Naive thymus-derived CD4-positive, alpha-beta T cell (primary cell): ENCODE results near the gene ASB7. TPM values are rescaled to one million over a fixed set of nuclear protein-coding genes. Genes with fewer than 3 reads are reported as not detected.
A peak's percentile ranks its signal among the peaks of the same experiment; 100 is the strongest.

Experiments used
- ATAC-seq: fragments of 150-1000 bp; cut with Tn5 transposase; 2 replicates; pipeline ENCODE4 v1.10.0; 2021; ENCODE audit warnings: mild to moderate bottlenecking, moderate library complexity
- CTCF ChIA-PET: fragments of 350-600 bp; sonication (Branson Sonifier 250); formaldehyde crosslinking; loops from one replicate; lab custom pipeline; 2021; ENCODE audit warnings: antibody characterized with exemption; lab: Charles Lee
- POLR2A ChIA-PET: fragments of 350-600 bp; sonication (Branson Sonifier 250); formaldehyde crosslinking; loops from one replicate; lab custom pipeline; 2021; ENCODE audit warnings: antibody characterized with exemption, inconsistent platforms; lab: Charles Lee
- DNase-seq, 9 donors: peaks; one replicate each; pipeline versions ENCODE4 v3.0.0 to v3.0.0-alpha.2; 2020 to 2022; ENCODE audit warnings: mixed read lengths in 1 of 9
- H3K27ac ChIP-seq: one replicate; pipeline ENCODE4 v1.7.0; 2013; ENCODE audit warnings: mild to moderate bottlenecking, low read depth, low read length, moderate library complexity
- H3K27me3 ChIP-seq, 2 donors: one replicate each; pipeline ENCODE4 v1.7.0; 2013; ENCODE audit warnings: low read length in 2 of 2, mild to moderate bottlenecking in 2 of 2, moderate library complexity in 2 of 2; ENCODE audit not compliant: control insufficient read depth in 2 of 2, insufficient read depth in 2 of 2
- H3K36me3 ChIP-seq, 3 experiments: 1 replicate in 2 of 3; 2 replicates in 1 of 3; pipeline ENCODE4 v1.7.0; 2013; ENCODE audit warnings: low read length in 3 of 3, mild to moderate bottlenecking in 3 of 3, moderate library complexity in 1 of 3; ENCODE audit not compliant: insufficient read depth in 3 of 3, control insufficient read depth in 2 of 3
- H3K4me1 ChIP-seq, 2 donors: one replicate each; pipeline ENCODE4 v1.7.0; 2013; ENCODE audit warnings: low read length in 2 of 2, mild to moderate bottlenecking in 2 of 2, moderate library complexity in 1 of 2; ENCODE audit not compliant: control insufficient read depth in 2 of 2, insufficient read depth in 2 of 2
- H3K4me3 ChIP-seq: 2 replicates; pipeline ENCODE4 v1.7.0; 2013; ENCODE audit warnings: mild to moderate bottlenecking, low read length
- H3K9me3 ChIP-seq, 3 experiments: 1 replicate in 2 of 3; 2 replicates in 1 of 3; pipeline ENCODE4 v1.7.0; 2013; ENCODE audit warnings: low read length in 3 of 3; ENCODE audit not compliant: control insufficient read depth in 2 of 3
- H3K27ac Mint-ChIP-seq, 9 donors: one replicate each; pipeline ENCODE4 v1.8.0; 2020 to 2022; ENCODE audit warnings: mixed read lengths in 9 of 9, mild to moderate bottlenecking in 8 of 9, moderate library complexity in 5 of 9, inconsistent platforms in 2 of 9
- H3K27me3 Mint-ChIP-seq, 5 donors: one replicate each; pipeline ENCODE4 v1.8.0; 2021 to 2022; ENCODE audit warnings: mixed read lengths in 5 of 5, mild to moderate bottlenecking in 1 of 5
- H3K36me3 Mint-ChIP-seq, 5 donors: one replicate each; pipeline ENCODE4 v1.8.0; 2020 to 2022; ENCODE audit warnings: mixed read lengths in 5 of 5, mild to moderate bottlenecking in 3 of 5, inconsistent platforms in 1 of 5
- H3K4me1 Mint-ChIP-seq, 7 donors: one replicate each; pipeline ENCODE4 v1.8.0; 2020 to 2022; ENCODE audit warnings: mixed read lengths in 7 of 7, mild to moderate bottlenecking in 3 of 7, inconsistent platforms in 1 of 7
- H3K4me3 Mint-ChIP-seq, 10 donors: one replicate each; pipeline ENCODE4 v1.8.0; 2020 to 2022; ENCODE audit warnings: mild to moderate bottlenecking in 10 of 10, mixed read lengths in 10 of 10, moderate library complexity in 6 of 10, inconsistent platforms in 2 of 10
- H3K9me3 Mint-ChIP-seq, 11 donors: one replicate each; pipeline ENCODE4 v1.8.0; 2020 to 2022; ENCODE audit warnings: mixed read lengths in 11 of 11, mild to moderate bottlenecking in 4 of 11, inconsistent platforms in 1 of 11, moderate library complexity in 1 of 11
- intact Hi-C, 2 donors: fragments of 100-400 bp; cut with micrococcal nuclease; formaldehyde crosslinking; loops; one replicate each; pipeline ENCODE4 v1.15.1; 2023
- polyA plus RNA-seq, 2 donors: library from polyadenylated mRNA; unstranded; fragments of 300-500 nt; fragmentation: Illumina TruSeq; gene quantifications; one replicate each; pipeline ENCODE4 v1.2.3, GENCODE V29; 2021
- total RNA-seq, 6 experiments: library from RNA in 5 of 6; stranded (reverse) in 5 of 6; gene quantifications; 1 replicate in 5 of 6; 2 replicates in 1 of 6; pipeline ENCODE4 v1.2.3 and lab custom pipeline; 2021 to 2026

ASB7 gene
- total and polyA plus RNA-seq, 7 experiments from 2014 or later: 11.8 to 27.2 (median 17.6) TPM

DNA sequence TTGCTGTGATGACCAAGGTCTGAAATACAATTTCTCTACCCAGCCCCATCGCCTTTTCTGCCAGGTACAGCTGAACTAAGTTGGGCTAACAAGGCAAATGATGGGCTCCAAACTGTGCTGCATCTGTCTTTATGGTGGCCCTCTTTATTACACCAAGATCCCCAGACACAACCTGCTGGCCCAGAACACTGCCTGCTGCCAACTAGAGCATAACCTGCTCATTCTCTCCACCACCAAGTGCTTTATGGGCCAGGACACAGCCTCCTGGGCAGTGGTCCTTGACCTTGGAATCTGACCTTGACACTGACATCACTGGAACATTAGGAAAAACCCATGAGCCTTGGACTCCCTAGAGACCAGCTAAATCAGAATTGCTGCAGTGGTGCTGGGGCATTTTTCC lies 3.7 kb upstream of the ASB7 start:
- DNase-seq (no peak), ATAC-seq (no peak)
- Histone ChIP-seq H3K36me3 (peaks cover 0 to 12% (median 0%) of the 10 kb centered on the region in 3 experiments), H3K27me3 (no peaks in the 10 kb centered on the region), H3K4me3 (peak overlapping the region; percentile 12), H3K27ac (peak overlapping the region; percentile 91), H3K4me1 (peaks cover 52 to 70% of the 10 kb centered on the region in 2 donors), H3K9me3 (no peaks in the 10 kb centered on the region)
- peaks cover 0 to 2% (median 0%) of the 10 kb centered on the region in 11 donors for H3K9me3 Mint-ChIP-seq
- CTCF ChIA-PET: no interaction called here
- peaks cover 0 to 35% (median 0%) of the 10 kb centered on the region in 5 donors for H3K36me3 Mint-ChIP-seq
- POLR2A ChIA-PET: interaction anchor here (1.1 to 2.7 kb wide), 2 partner anchors 27 to 248 kb away, joined by 3 to 35 read pairs; no protein-coding TSS in a partner anchor
- H3K27ac Mint-ChIP-seq: peak overlapping the region in 4 of 9 donors; percentile 96 to 98 (median 96)
- H3K27me3 Mint-ChIP-seq: peaks cover 0 to 2% (median 0%) of the 10 kb centered on the region in 5 donors
- H3K4me3 Mint-ChIP-seq: peak overlapping the region in 7 of 10 donors; percentile 28 to 81 (median 69)
- intact Hi-C loops: loop anchor here in 1 of 2 donors (5.0 kb wide), 2 partner anchors 609 to 1031 kb away; partner anchors contain the start of gene MEF2A
- H3K4me1 Mint-ChIP-seq: peaks cover 9 to 68% (median 42%) of the 10 kb centered on the region in 7 donors

DNA sequence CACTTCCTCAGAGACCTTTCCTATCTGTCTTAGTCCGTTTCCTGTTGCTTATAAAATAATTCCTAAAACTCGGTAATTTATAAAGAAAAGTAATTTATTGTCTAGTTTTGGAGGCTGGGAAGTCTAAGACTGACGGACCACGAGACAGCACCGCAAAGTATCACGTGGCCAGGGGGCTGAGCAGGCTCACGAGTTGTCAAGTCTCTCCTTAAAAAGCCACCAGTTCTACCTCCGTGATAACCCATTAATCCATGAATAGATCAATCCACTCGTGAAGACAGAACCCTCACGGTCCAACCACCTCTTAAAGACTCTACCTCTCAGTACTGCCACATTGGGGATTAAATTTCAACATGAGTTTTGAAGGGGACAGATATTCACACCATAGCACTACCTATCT lies 1.2 kb upstream of the ASB7 start:
- H3K27ac Mint-ChIP-seq: no peak overlapping the region
- intact Hi-C loops: loop anchor here (5.0 to 10.0 kb wide), 6 partner anchors 651 to 1954 kb away; partner anchors contain the start of genes TARS3 (in 2 of the 2), CHSY1 (in 1 of the 2), IGF1R (in 1 of the 2) and TM2D3 (in 1 of the 2)
- H3K4me1 Mint-ChIP-seq: peaks cover 34 to 69% (median 42%) of the 10 kb centered on the region in 7 donors
- DNase-seq (peak in 7 of 9 donors; percentile 27 to 57 (median 34)), ATAC-seq (no peak)
- CTCF ChIA-PET: interaction anchor here (1.3 to 1.5 kb wide), 2 partner anchors 29 to 251 kb away, joined by 7 read pairs; no protein-coding TSS in a partner anchor
- Histone ChIP-seq H3K9me3 (no peaks in the 10 kb centered on the region), H3K27ac (peak overlapping the region; percentile 91), H3K4me1 (peaks cover 40 to 57% of the 10 kb centered on the region in 2 donors), H3K27me3 (no peaks in the 10 kb centered on the region), H3K36me3 (peaks cover 0 to 20% (median 0%) of the 10 kb centered on the region in 3 experiments), H3K4me3 (peak overlapping the region; percentile 97)
- peaks cover 0 to 2% (median 0%) of the 10 kb centered on the region in 5 donors for H3K27me3 Mint-ChIP-seq
- no peak overlapping the region for H3K4me3 Mint-ChIP-seq
- H3K9me3 Mint-ChIP-seq: peaks cover 0 to 2% (median 0%) of the 10 kb centered on the region in 11 donors
- H3K36me3 Mint-ChIP-seq: peaks cover 0 to 27% (median 14%) of the 10 kb centered on the region in 5 donors
- POLR2A ChIA-PET: interaction anchor here (1.1 to 2.2 kb wide), 2 partner anchors 9 to 251 kb away, joined by 3 to 11 read pairs; no protein-coding TSS in a partner anchor

DNA sequence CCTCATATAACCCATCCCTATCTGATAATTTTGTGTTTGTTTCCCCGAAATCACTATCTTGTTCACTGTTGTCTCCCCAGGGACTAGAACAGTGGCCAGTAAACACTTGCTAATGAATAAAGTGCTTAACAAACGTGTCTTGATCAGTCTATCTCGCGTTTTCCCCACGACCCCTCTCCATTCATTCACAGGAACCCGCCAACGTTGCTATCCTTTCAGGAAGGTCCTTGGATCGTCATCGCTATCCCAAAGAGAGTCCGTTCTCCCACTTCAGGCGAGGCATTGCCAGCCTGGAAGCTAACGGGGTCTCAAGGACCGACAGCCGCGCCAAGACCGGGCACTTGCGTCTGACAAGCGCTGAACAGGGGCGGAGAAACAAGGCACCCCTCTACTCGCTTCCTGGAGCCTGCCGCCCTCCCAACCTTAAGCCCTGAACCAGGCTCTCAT lies 749 bp upstream of the ASB7 start:
- Histone ChIP-seq H3K27me3 (no peaks in the 10 kb centered on the region), H3K9me3 (no peaks in the 10 kb centered on the region), H3K36me3 (peaks cover 0 to 20% (median 0%) of the 10 kb centered on the region in 3 experiments), H3K27ac (peak overlapping the region; percentile 91), H3K4me3 (peak overlapping the region; percentile 97), H3K4me1 (peaks cover 36 to 55% of the 10 kb centered on the region in 2 donors)
- H3K4me1 Mint-ChIP-seq: peaks cover 34 to 71% (median 42%) of the 10 kb centered on the region in 7 donors
- intact Hi-C loops: loop anchor here (1.0 to 10.0 kb wide), 15 partner anchors 29 to 1954 kb away; partner anchors contain the start of genes LRRC28 (in 2 of the 2), LYSMD4 (in 2 of the 2), SNRPA1 (in 2 of the 2) and TARS3 (in 2 of the 2)
- H3K9me3 Mint-ChIP-seq: peaks cover 0 to 2% (median 0%) of the 10 kb centered on the region in 11 donors
- ChIA-PET POLR2A (interaction anchor here (0.9 to 2.2 kb wide), 7 partner anchors 8 to 676 kb away, joined by 3 to 11 read pairs (median 8); no protein-coding TSS in a partner anchor), CTCF (interaction anchor here (1.9 to 2.0 kb wide), 2 partner anchors 252 to 263 kb away, joined by 4 to 8 read pairs; no protein-coding TSS in a partner anchor)
- H3K4me3 Mint-ChIP-seq: no peak overlapping the region
- H3K27ac Mint-ChIP-seq: no peak overlapping the region
- peaks cover 0 to 28% (median 16%) of the 10 kb centered on the region in 5 donors for H3K36me3 Mint-ChIP-seq
- DNase-seq (no peak), ATAC-seq (peak; percentile 1)
- peaks cover 0 to 2% (median 0%) of the 10 kb centered on the region in 5 donors for H3K27me3 Mint-ChIP-seq

DNA sequence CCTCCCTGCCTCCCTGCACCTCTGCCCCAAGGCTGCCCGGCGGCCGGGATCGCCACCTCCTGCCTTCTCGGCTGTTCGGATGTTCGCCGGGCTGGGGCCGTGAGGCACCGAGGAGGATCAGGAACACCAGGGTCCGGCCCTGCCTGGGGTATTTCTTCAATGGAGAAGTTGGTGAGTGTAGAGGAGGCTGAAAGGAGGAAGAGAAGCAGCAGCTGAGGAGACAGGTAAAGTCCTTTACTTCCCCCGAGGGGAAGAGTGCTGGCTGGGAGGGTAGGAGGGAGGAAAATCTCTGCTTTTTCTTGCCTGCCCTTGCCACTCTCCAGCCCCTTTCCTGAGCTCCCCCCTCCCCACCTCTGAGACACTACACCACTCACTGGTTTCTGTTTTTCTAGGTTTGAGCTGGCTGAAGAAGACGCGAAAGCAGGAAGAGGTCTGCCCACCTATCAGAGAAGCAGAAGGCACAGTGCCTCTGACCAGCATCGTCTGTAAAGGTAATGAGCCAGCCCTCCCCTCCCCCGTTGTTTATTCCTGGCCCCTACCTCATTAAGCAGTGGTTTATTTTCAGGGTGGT lies 519 bp downstream of the ASB7 start:
- ChIA-PET CTCF (interaction anchor here (0.7 to 2.0 kb wide), 4 partner anchors 9 to 264 kb away, joined by 3 to 8 read pairs (median 4); no protein-coding TSS in a partner anchor), POLR2A (interaction anchor here (0.8 to 2.2 kb wide), 5 partner anchors 31 to 677 kb away, joined by 4 to 11 read pairs (median 8); no protein-coding TSS in a partner anchor)
- peak overlapping the region in 5 of 9 donors; percentile 50 to 95 (median 91) for H3K27ac Mint-ChIP-seq
- peaks cover 0 to 29% (median 25%) of the 10 kb centered on the region in 5 donors for H3K36me3 Mint-ChIP-seq
- Histone ChIP-seq H3K9me3 (no peaks in the 10 kb centered on the region), H3K27me3 (no peaks in the 10 kb centered on the region), H3K36me3 (peaks cover 0 to 24% (median 0%) of the 10 kb centered on the region in 3 experiments), H3K27ac (peak overlapping the region; percentile 91), H3K4me1 (peaks cover 31 to 46% of the 10 kb centered on the region in 2 donors), H3K4me3 (peak overlapping the region; percentile 72)
- peak in 5 of 9 donors; percentile 9 to 70 (median 29) for DNase-seq
- no peak overlapping the region for H3K4me3 Mint-ChIP-seq
- H3K4me1 Mint-ChIP-seq: peaks cover 28 to 69% (median 46%) of the 10 kb centered on the region in 7 donors
- peaks cover 0 to 2% (median 0%) of the 10 kb centered on the region in 11 donors for H3K9me3 Mint-ChIP-seq
- intact Hi-C loops: loop anchor here (1.0 to 10.0 kb wide), 15 partner anchors 31 to 1956 kb away; partner anchors contain the start of genes LRRC28 (in 2 of the 2), LYSMD4 (in 2 of the 2), SELENOS (in 2 of the 2) and SNRPA1 (in 2 of the 2)
- ATAC-seq: no peak
- H3K27me3 Mint-ChIP-seq: no peaks in the 10 kb centered on the region

DNA sequence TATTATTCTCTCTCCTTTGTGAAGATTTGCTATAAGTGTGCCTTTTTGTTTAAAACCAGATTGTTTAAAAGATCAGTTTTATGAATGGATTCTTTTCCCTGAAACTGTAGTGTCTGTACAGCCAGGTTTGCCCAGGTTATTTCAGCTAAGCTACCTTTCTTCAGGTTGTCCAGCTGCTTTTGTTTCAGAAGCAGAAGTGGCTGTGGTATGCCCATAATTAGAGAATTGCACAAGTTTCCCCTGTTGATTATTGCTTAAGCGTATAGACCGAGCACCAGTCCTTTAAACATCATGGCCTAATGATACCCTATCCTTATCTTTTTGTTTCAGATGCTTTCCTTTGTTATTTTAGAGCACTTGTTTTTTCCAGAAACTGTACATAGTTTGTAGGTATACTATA lies 10.2 kb downstream of the ASB7 start:
- H3K27ac Mint-ChIP-seq: no peak overlapping the region
- peaks cover 0 to 54% (median 18%) of the 10 kb centered on the region in 5 donors for H3K36me3 Mint-ChIP-seq
- DNase-seq: no peak
- no peak overlapping the region for H3K4me3 Mint-ChIP-seq
- no peaks in the 10 kb centered on the region for H3K27me3 ChIP-seq
- H3K4me3 ChIP-seq: no peak overlapping the region
- no peak for ATAC-seq
- no peaks in the 10 kb centered on the region for H3K9me3 ChIP-seq
- H3K4me1 ChIP-seq: no peaks in the 10 kb centered on the region
- H3K4me1 Mint-ChIP-seq: peaks cover 7 to 58% (median 38%) of the 10 kb centered on the region in 7 donors
- H3K27ac ChIP-seq: no peak overlapping the region
- H3K27me3 Mint-ChIP-seq: no peaks in the 10 kb centered on the region
- intact Hi-C loops: no loop called here
- ChIA-PET POLR2A (interaction anchor here (0.6 kb wide), 1 partner anchor 419 kb away, joined by 3 read pairs; no protein-coding TSS in a partner anchor), CTCF (no interaction called here)
- H3K9me3 Mint-ChIP-seq: no peaks in the 10 kb centered on the region
- peaks cover 0 to 46% (median 8%) of the 10 kb centered on the region in 3 experiments for H3K36me3 ChIP-seq

DNA sequence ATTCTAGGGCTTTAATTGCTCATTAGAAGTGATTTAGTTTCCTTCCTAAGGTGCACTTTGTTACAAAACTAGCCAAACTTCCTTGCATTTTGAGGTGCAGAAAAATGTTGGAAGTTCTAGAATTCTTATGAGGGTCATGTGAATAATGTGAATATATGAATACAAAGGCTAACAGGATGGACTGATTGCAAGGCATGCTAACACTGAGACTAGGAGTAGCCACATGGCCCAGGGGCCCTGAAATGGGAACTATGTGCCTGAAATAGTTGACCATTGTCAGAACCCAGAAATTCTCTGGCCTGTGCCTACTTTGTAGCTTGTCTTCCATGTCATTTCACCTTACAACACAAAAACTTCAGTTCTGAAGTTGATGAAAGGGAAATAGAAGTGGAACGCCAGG lies 10.8 kb downstream of the ASB7 start:
- Histone ChIP-seq H3K4me1 (no peaks in the 10 kb centered on the region), H3K4me3 (no peak overlapping the region), H3K9me3 (no peaks in the 10 kb centered on the region), H3K36me3 (peaks cover 0 to 39% (median 8%) of the 10 kb centered on the region in 3 experiments), H3K27ac (no peak overlapping the region), H3K27me3 (no peaks in the 10 kb centered on the region)
- no peak overlapping the region for H3K4me3 Mint-ChIP-seq
- no peak overlapping the region for H3K27ac Mint-ChIP-seq
- H3K9me3 Mint-ChIP-seq: no peaks in the 10 kb centered on the region
- ChIA-PET CTCF (no interaction called here), POLR2A (no interaction called here)
- intact Hi-C loops: no loop called here
- no peak for ATAC-seq
- peaks cover 0 to 52% (median 18%) of the 10 kb centered on the region in 5 donors for H3K36me3 Mint-ChIP-seq
- peaks cover 7 to 52% (median 35%) of the 10 kb centered on the region in 7 donors for H3K4me1 Mint-ChIP-seq
- DNase-seq: no peak
- no peaks in the 10 kb centered on the region for H3K27me3 Mint-ChIP-seq
